ENCODE data around the gene ECSCR. TPM values are rescaled to one million over a fixed set of nuclear protein-coding genes. Genes with fewer than 3 reads are reported as not detected.

ECSCR gene
- total and polyA plus RNA-seq, 10 of the 15 experiments (the other 5 are each of a cell fraction or from before 2014, with no cell fraction given), result 0.15 to 0.83 (median 0.23) TPM; not detected in 3

GRCh38 chr5:139494256-139494655, 31.7 kb upstream of the ECSCR start:
- no peaks in the 10 kb centered on the region for H3K27me3 ChIP-seq (replicated peaks in 1 of 2; ENCODE audit: control insufficient read depth in 2 of 2, insufficient read depth in 2 of 2, low read length in 1 of 2)
- FAIRE-seq (no peak), ATAC-seq (no peak), DNase-seq (ENCODE audit: low read depth, low spot score) (no peak)
- no peak overlapping the region for H3K9ac ChIP-seq (ENCODE audit: control insufficient read depth, insufficient read depth, low read length)
- SMC1A ChIA-PET (ENCODE audit: uncharacterized antibody, unreplicated experiment), result interaction anchor here (1.0 to 2.6 kb wide), 5 partner anchors 17 to 111 kb away, joined by 3 to 11 read pairs (median 4); no protein-coding TSS in a partner anchor
- intact Hi-C loops (cut with micrococcal nuclease; ENCODE audit: unreplicated experiment) (no loop called here), in situ Hi-C loops (cut with MboI) (no loop called here)
- H3K4me3 ChIP-seq, result no peak overlapping the region
- no peaks in the 10 kb centered on the region for H3K36me3 ChIP-seq (ENCODE audit: control insufficient read depth in 2 of 2, insufficient read depth in 2 of 2, low read length in 1 of 2)
- no peaks in the 10 kb centered on the region for H3K4me1 ChIP-seq (ENCODE audit: control insufficient read depth, insufficient read depth, low read length)
- H3K4me2 ChIP-seq (ENCODE audit: control insufficient read depth, insufficient read depth), result no peak overlapping the region
- CTCF ChIA-PET, result interaction anchor here (0.9 to 1.7 kb wide), 7 partner anchors 9 to 72 kb away, joined by 3 to 6 read pairs (median 3); partner anchors contain the start of gene ECSCR
- POLR2A ChIA-PET, result interaction anchor here (0.9 to 2.0 kb wide), 3 partner anchors 13 to 50 kb away, joined by 3 to 5 read pairs (median 4); no protein-coding TSS in a partner anchor
- no peaks in the 10 kb centered on the region for H3K79me2 ChIP-seq (ENCODE audit: control insufficient read depth, insufficient read depth, low read length)
- no peaks in the 10 kb centered on the region for H4K20me1 ChIP-seq (ENCODE audit: control insufficient read depth, insufficient read depth)
- H2AFZ ChIP-seq (ENCODE audit: control insufficient read depth, low read depth, low read length), result no peak overlapping the region
- no peaks in the 10 kb centered on the region for H3K9me3 ChIP-seq (replicated peaks; ENCODE audit: control insufficient read depth, insufficient read depth, low read length)
- no peak for TF ChIP-seq GABPA (IDR thresholded peaks at IDR 0.05; ENCODE audit: low read depth)
- TF ChIP-seq ZNF592 (IDR thresholded peaks at IDR 0.05), result no peak
- no peak for TF ChIP-seq SREBF2 (IDR thresholded peaks at IDR 0.05; ENCODE audit: low read length)
- TF ChIP-seq STAT1 (conservative IDR thresholded peaks at IDR 0.05), result no peak
- TF ChIP-seq ZNF24 (IDR thresholded peaks at IDR 0.05), result no peak
- no peak for TF ChIP-seq NKRF (conservative IDR thresholded peaks at IDR 0.05)
- TF ChIP-seq IKZF1 (conservative IDR thresholded peaks at IDR 0.05), result no peak
- TF ChIP-seq USF2 (IDR thresholded peaks at IDR 0.05; ENCODE audit: borderline replicate concordance, low read depth, low read length), result no peak
- TF ChIP-seq ZNF687 (IDR thresholded peaks at IDR 0.05), result no peak
- TF ChIP-seq KDM1A (IDR thresholded peaks at IDR 0.05; ENCODE audit: borderline replicate concordance), result no peak
- RAD21 ChIA-PET (ENCODE audit: unreplicated experiment), result interaction anchor here (1.0 to 2.3 kb wide), 5 partner anchors 12 to 71 kb away, joined by 3 to 8 read pairs (median 7); partner anchors contain the start of gene STING1
- H3K27ac ChIP-seq (ENCODE audit: control insufficient read depth, insufficient read depth), result no peak overlapping the region
- BruUV-seq (replicated peaks), result no TSS peak
- WGBS (ENCODE audit: insufficient coverage, insufficient replicate concordance, low lambda C conversion rate, missing lambda C conversion rate), result 57% methylated on average over 3 of the region's 3 CpGs

All from GM12878 (cell line).